ENCODE measurements around the gene S100A2. TPM values are rescaled to one million over a fixed set of nuclear protein-coding genes. Genes with fewer than 3 reads are reported as not detected.

The S100A2 gene
- total and polyA plus RNA-seq, 2 of the 13 experiments (the other 11 are each of a cell fraction or from before 2014, with no cell fraction given) = 1.2 TPM

DNA sequence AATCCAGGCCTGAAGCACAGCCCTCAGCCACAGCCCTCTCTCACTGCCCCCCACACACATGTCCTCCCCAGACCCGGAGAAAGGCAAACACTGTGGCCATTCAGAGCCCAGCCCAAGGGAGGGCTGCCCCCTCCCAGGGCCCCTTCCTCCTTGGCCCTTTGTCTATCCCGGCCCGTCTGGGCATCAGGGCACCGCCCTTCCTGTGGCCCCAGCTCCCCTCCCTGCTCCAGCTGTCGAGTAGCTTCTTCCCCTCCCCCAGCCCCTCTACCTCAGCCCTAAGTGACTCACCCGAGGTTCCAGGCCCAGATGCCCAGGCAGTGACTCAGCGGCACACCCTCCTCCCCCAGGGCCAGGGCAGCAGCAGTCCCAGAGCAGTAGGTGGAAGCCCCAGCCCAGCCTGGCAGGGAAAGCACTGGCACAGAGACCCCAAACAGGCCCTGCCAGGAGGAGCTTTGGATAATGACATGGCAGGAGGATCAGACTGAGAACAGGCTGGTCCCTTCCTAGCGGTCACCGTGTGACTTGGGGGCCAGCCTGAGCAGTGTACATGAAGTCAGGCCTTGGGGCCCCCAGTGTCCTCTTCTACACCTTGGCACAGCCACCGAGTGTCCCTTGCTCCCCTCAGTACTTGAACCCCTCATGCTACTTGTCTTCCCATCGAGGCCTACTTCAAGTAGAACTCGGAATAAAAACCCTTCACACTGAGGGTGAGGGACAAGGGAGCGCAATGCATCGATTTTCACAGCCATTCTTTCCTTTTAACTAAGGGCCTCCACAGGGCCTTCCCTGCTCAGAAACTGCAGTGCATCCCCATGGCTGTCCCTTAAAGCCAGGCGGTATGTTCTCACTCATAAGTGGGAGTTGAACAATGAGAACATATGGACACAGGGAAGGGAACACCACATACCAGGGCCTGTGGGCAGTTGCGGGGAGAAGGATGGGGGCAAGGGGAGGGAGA, 1.0 kb upstream of the S100A2 start (continued):
- no peak for TF ChIP-seq SIX1 (CRISPR knock-in tag; IDR thresholded peaks at IDR 0.05; ENCODE audit: borderline replicate concordance)
- TF ChIP-seq ETV5 (CRISPR knock-in tag; IDR thresholded peaks at IDR 0.05; ENCODE audit: borderline replicate concordance) = peak; percentile 77; the same call in 1 of the 2 replicates
- no peak for TF ChIP-seq CENPBD1 (CRISPR knock-in tag; IDR thresholded peaks at IDR 0.05; ENCODE audit: borderline replicate concordance, low read depth)
- TF ChIP-seq BCL6 (CRISPR knock-in tag; IDR thresholded peaks at IDR 0.05) = peak; percentile 33; the same call in 1 of the 2 replicates
- TF ChIP-seq ZNF597 (CRISPR knock-in tag; IDR thresholded peaks at IDR 0.05) = no peak
- no peak for TF ChIP-seq ZNF543 (CRISPR knock-in tag; IDR thresholded peaks at IDR 0.05)
- no peak for TF ChIP-seq SMARCC2 (IDR thresholded peaks at IDR 0.05)
- TF ChIP-seq CHCHD3 (CRISPR knock-in tag; IDR thresholded peaks at IDR 0.05) = no peak
- no peak for TF ChIP-seq ZNF598 (CRISPR knock-in tag; IDR thresholded peaks at IDR 0.05; ENCODE audit: borderline replicate concordance)
- TF ChIP-seq KDM5A (IDR thresholded peaks at IDR 0.05; ENCODE audit: borderline replicate concordance, low read length) = no peak
- TF ChIP-seq ZNF672 (CRISPR knock-in tag; IDR thresholded peaks at IDR 0.05) = no peak
- no peak for TF ChIP-seq ZNF143 (CRISPR knock-in tag; IDR thresholded peaks at IDR 0.05)
- TF ChIP-seq, protein P1, sequence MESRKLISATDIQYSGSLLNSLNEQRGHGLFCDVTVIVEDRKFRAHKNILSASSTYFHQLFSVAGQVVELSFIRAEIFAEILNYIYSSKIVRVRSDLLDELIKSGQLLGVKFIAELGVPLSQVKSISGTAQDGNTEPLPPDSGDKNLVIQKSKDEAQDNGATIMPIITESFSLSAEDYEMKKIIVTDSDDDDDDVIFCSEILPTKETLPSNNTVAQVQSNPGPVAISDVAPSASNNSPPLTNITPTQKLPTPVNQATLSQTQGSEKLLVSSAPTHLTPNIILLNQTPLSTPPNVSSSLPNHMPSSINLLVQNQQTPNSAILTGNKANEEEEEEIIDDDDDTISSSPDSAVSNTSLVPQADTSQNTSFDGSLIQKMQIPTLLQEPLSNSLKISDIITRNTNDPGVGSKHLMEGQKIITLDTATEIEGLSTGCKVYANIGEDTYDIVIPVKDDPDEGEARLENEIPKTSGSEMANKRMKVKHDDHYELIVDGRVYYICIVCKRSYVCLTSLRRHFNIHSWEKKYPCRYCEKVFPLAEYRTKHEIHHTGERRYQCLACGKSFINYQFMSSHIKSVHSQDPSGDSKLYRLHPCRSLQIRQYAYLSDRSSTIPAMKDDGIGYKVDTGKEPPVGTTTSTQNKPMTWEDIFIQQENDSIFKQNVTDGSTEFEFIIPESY (CRISPR knock-in tag; IDR thresholded peaks at IDR 0.05) = 0 out of 2 replicates have a peak, but pooled peaks have one; percentile 16
- TF ChIP-seq HNRNPL (IDR thresholded peaks at IDR 0.05; ENCODE audit: low read depth, low read length) = peak; percentile 99
- TF ChIP-seq MIER2 (CRISPR knock-in tag; IDR thresholded peaks at IDR 0.05) = no peak
- no peak for TF ChIP-seq MBNL3 (CRISPR knock-in tag; conservative IDR thresholded peaks at IDR 0.05)
- no peak for TF ChIP-seq RFX3 (CRISPR knock-in tag; IDR thresholded peaks at IDR 0.05)
- no peak for TF ChIP-seq ZBTB26 (CRISPR knock-in tag; IDR thresholded peaks at IDR 0.05; ENCODE audit: borderline replicate concordance)
- TF ChIP-seq ARNTL (CRISPR knock-in tag; IDR thresholded peaks at IDR 0.05) = no peak
- TF ChIP-seq ZSCAN12 (CRISPR knock-in tag; IDR thresholded peaks at IDR 0.05) = no peak
- no peak for TF ChIP-seq FUBP1 (CRISPR knock-in tag; IDR thresholded peaks at IDR 0.05; ENCODE audit: borderline replicate concordance)
- no peak; the same call in 1 of the 2 replicates for TF ChIP-seq SPEN (CRISPR knock-in tag; IDR thresholded peaks at IDR 0.05; ENCODE audit: low read depth)
- no peak for TF ChIP-seq ZNF660 (CRISPR knock-in tag; IDR thresholded peaks at IDR 0.05; ENCODE audit: borderline replicate concordance, low read depth)

Measured in HepG2 (cell line).